H7 (cell line): ENCODE data around the gene CERS3. TPM values are rescaled to one million over a fixed set of nuclear protein-coding genes. Genes with fewer than 3 reads are reported as not detected.
A peak's percentile ranks its signal among the peaks of the same experiment; 100 is the strongest.

ENCODE experiments used
- DNase-seq: peaks from one replicate; pipeline ENCODE4 v3.0.0; 2012
- H3K27me3 ChIP-seq: 2 replicates; pipeline ENCODE4 v1.6.0; 2011; ENCODE audit warnings: mild to moderate bottlenecking, low read length; ENCODE audit not compliant: control insufficient read depth, insufficient read depth
- H3K36me3 ChIP-seq: replicated peaks from 2 replicates; pipeline ENCODE4 v1.5.1; 2011; ENCODE audit warnings: low read length; ENCODE audit not compliant: control insufficient read depth, insufficient read depth
- H3K4me3 ChIP-seq: 2 replicates; pipeline ENCODE4 v1.5.1; 2011; ENCODE audit warnings: low read depth, mild to moderate bottlenecking, control low read depth, low read length, moderate library complexity; ENCODE audit not compliant: insufficient read depth
- total RNA-seq: library from RNA; depleted of rRNA; stranded (reverse); fragments of >200 nt; shearing (Covaris generic); gene quantifications from 2 replicates; pipeline ENCODE4 v1.2.3, GENCODE V29; 2014; rRNA removed

Gene CERS3
- total RNA-seq, result 0.11 and 1.9 TPM in 2 replicates

GRCh38 chr15:100528833-100529428, at the start of gene CERS3:
CERS3 (minus strand) TSS chr15:100528950; CDS start chr15:100501849, 27,101 bp downstream.
- H3K4me3 ChIP-seq, result no peak within 1 kb of the TSS
- no peak for DNase-seq
- H3K27me3 ChIP-seq, result no peaks in the 10 kb centered on the region
- H3K36me3 ChIP-seq, result no peaks in the 10 kb centered on the region

GRCh38 chr15:100573526-100573925, 44.8 kb upstream of the CERS3 start:
- no peak for DNase-seq
- Histone ChIP-seq H3K36me3 (no peaks in the 10 kb centered on the region; the same call in 1 of the 2 replicates), H3K4me3 (no peak overlapping the region), H3K27me3 (no peaks in the 10 kb centered on the region)

GRCh38 chr15:100572362-100572983, 43.7 kb upstream of the CERS3 start:
- DNase-seq, result no peak

GRCh38 chr15:100571592-100572167, 42.9 kb upstream of the CERS3 start:
- H3K4me3 ChIP-seq, result no peak overlapping the region
- H3K27me3 ChIP-seq, result no peaks in the 10 kb centered on the region
- no peaks in the 10 kb centered on the region; the same call in 1 of the 2 replicates for H3K36me3 ChIP-seq
- DNase-seq, result no peak

More at GRCh38 chr15:100572362-100572983, 43.7 kb upstream of the CERS3 start:
- H3K27me3 ChIP-seq, result no peaks in the 10 kb centered on the region
- no peak overlapping the region for H3K4me3 ChIP-seq
- H3K36me3 ChIP-seq, result no peaks in the 10 kb centered on the region; the same call in 1 of the 2 replicates

- no peak for DNase-seq
- Histone ChIP-seq H3K4me3 (no peak overlapping the region), H3K27me3 (no peaks in the 10 kb centered on the region), H3K36me3 (no peaks in the 10 kb centered on the region; the same call in 1 of the 2 replicates)
These were observed 42.1 kb upstream of the CERS3 start for GRCh38 chr15:100570735-100571313.

GRCh38 chr15:100570275-100570674, 41.5 kb upstream of the CERS3 start:
- no peak overlapping the region for H3K4me3 ChIP-seq
- H3K36me3 ChIP-seq, result no peaks in the 10 kb centered on the region; the same call in 1 of the 2 replicates
- no peak for DNase-seq
- no peaks in the 10 kb centered on the region for H3K27me3 ChIP-seq

GRCh38 chr15:100569391-100569790, 40.6 kb upstream of the CERS3 start:
- DNase-seq, result no peak
- no peaks in the 10 kb centered on the region; the same call in 1 of the 2 replicates for H3K36me3 ChIP-seq
- H3K4me3 ChIP-seq, result no peak overlapping the region
- H3K27me3 ChIP-seq, result no peaks in the 10 kb centered on the region

GRCh38 chr15:100566850-100567628, 38.3 kb upstream of the CERS3 start:
- H3K4me3 ChIP-seq, result no peak overlapping the region
- no peaks in the 10 kb centered on the region; the same call in 1 of the 2 replicates for H3K36me3 ChIP-seq
- H3K27me3 ChIP-seq, result no peaks in the 10 kb centered on the region
- DNase-seq, result no peak

- no peak for DNase-seq
- H3K36me3 ChIP-seq, result no peaks in the 10 kb centered on the region
- no peaks in the 10 kb centered on the region for H3K27me3 ChIP-seq
- no peak overlapping the region for H3K4me3 ChIP-seq
These were observed 36.8 kb upstream of the CERS3 start for GRCh38 chr15:100565591-100565990.

GRCh38 chr15:100560323-100560722, 31.6 kb upstream of the CERS3 start:
- no peaks in the 10 kb centered on the region for H3K36me3 ChIP-seq
- no peaks in the 10 kb centered on the region for H3K27me3 ChIP-seq
- no peak for DNase-seq
- no peak overlapping the region for H3K4me3 ChIP-seq

GRCh38 chr15:100559330-100559729, 30.6 kb upstream of the CERS3 start:
- Histone ChIP-seq H3K36me3 (no peaks in the 10 kb centered on the region), H3K27me3 (no peaks in the 10 kb centered on the region), H3K4me3 (no peak overlapping the region)
- no peak for DNase-seq

- no peak overlapping the region for H3K4me3 ChIP-seq
- peak; percentile 31 for DNase-seq
- H3K27me3 ChIP-seq, result no peaks in the 10 kb centered on the region
- no peaks in the 10 kb centered on the region for H3K36me3 ChIP-seq
These were observed 30.1 kb upstream of the CERS3 start for GRCh38 chr15:100558771-100559254.

- no peaks in the 10 kb centered on the region for H3K36me3 ChIP-seq
- H3K4me3 ChIP-seq, result no peak overlapping the region
- no peaks in the 10 kb centered on the region for H3K27me3 ChIP-seq
- no peak for DNase-seq
These were observed 24.7 kb upstream of the CERS3 start for GRCh38 chr15:100553468-100553867.

- Histone ChIP-seq H3K4me3 (no peak overlapping the region), H3K36me3 (no peaks in the 10 kb centered on the region), H3K27me3 (no peaks in the 10 kb centered on the region)
- DNase-seq, result no peak
These were observed 19.2 kb upstream of the CERS3 start for GRCh38 chr15:100547961-100548360.
